HepG2 (cell line): ENCODE measurements around the gene GDF7. TPM values are rescaled to one million over a fixed set of nuclear protein-coding genes. Genes with fewer than 3 reads are reported as not detected.

Experiments used
- ARNT2 ChIP-seq: sonication (generic); formaldehyde crosslinking; IDR thresholded peaks from 2 replicates; pipeline ENCODE4 v1.8.0; 2022; ENCODE audit warnings: mild to moderate bottlenecking, low read depth, missing genetic modification reagents, moderate library complexity
- BCL6 ChIP-seq: IDR thresholded peaks from 2 replicates; pipeline ENCODE4 v1.6.1; 2016; ENCODE audit warnings: missing genetic modification reagents, missing compliant biosample characterization
- CCDC6 ChIP-seq: sonication (generic); formaldehyde crosslinking; IDR thresholded peaks from 2 replicates; pipeline ENCODE4 v1.8.1; 2022; ENCODE audit warnings: mild to moderate bottlenecking, missing genetic modification reagents, moderate library complexity
- HMGXB4 ChIP-seq, 2 experiments: sonication (generic) in 1 of 2; formaldehyde crosslinking in 1 of 2; IDR thresholded peaks; 2 replicates each; pipeline versions ENCODE4 v1.4.0 to v1.6.1; 2018 to 2020; ENCODE audit warnings: missing genetic modification reagents in 2 of 2, borderline replicate concordance in 1 of 2, low read depth in 1 of 2, mild to moderate bottlenecking in 1 of 2, missing biosample characterization in 1 of 2
- HNF1B ChIP-seq: sonication (generic); formaldehyde crosslinking; IDR thresholded peaks from 2 replicates; pipeline ENCODE4 v1.5.1; 2020; ENCODE audit warnings: mild to moderate bottlenecking, moderate library complexity, missing genetic modification reagents
- KDM5A ChIP-seq: fragments of 200-600 bp; sonication (generic); IDR thresholded peaks from 2 replicates; pipeline ENCODE4 v1.7.0; 2018; ENCODE audit warnings: antibody characterized with exemption, mild to moderate bottlenecking, low read length, borderline replicate concordance
- KLF12 ChIP-seq: sonication (generic); formaldehyde crosslinking; IDR thresholded peaks from 2 replicates; pipeline ENCODE4 v1.4.0; 2020; ENCODE audit warnings: missing genetic modification reagents, borderline replicate concordance
- KLF9 ChIP-seq: IDR thresholded peaks from 2 replicates; pipeline ENCODE4 v1.6.1; 2016; ENCODE audit warnings: low read depth
- PTBP1 ChIP-seq: fragments of 200-400 bp; formaldehyde crosslinking; IDR thresholded peaks from 2 replicates; pipeline ENCODE4 v1.6.1; 2018; ENCODE audit warnings: low read length, low read depth; ENCODE audit not compliant: poor library complexity, severe bottlenecking
- RFXAP ChIP-seq: sonication (generic); formaldehyde crosslinking; IDR thresholded peaks from 2 replicates; pipeline ENCODE4 v1.4.0; 2020; ENCODE audit warnings: missing genetic modification reagents, borderline replicate concordance
- SP4 ChIP-seq: sonication (generic); formaldehyde crosslinking; IDR thresholded peaks from 2 replicates; pipeline ENCODE4 v1.8.1; 2023; ENCODE audit warnings: mild to moderate bottlenecking, missing genetic modification reagents
- ZFP90 ChIP-seq: sonication (generic); formaldehyde crosslinking; IDR thresholded peaks from 2 replicates; pipeline ENCODE4 v1.8.0; 2022; ENCODE audit warnings: missing genetic modification reagents, mild to moderate bottlenecking, inconsistent platforms, borderline replicate concordance
- ZNF780A ChIP-seq: sonication (generic); formaldehyde crosslinking; IDR thresholded peaks from 2 replicates; pipeline ENCODE4 v1.8.0; 2022; ENCODE audit warnings: mild to moderate bottlenecking, missing genetic modification reagents, moderate library complexity
- polyA plus RNA-seq, 8 experiments: library from polyadenylated mRNA; depleted of rRNA in 3 of 8; stranded (reverse) in 7 of 8; unstranded in 1 of 8; fragments of >200 nt; fragmentation: Illumina TruSeq in 4 of 8; extraction: Trizol in 4 of 8; gene quantifications; 2 replicates each; pipeline versions ENCODE4 v1.2.1 to v1.2.3, GENCODE V29; 2011 to 2016; ENCODE audit warnings: low read depth in 4 of 8, missing spikeins in 1 of 8, mixed read lengths in 1 of 8; ENCODE audit not compliant: insufficient read depth in 1 of 8
- total RNA-seq, 5 experiments: library from RNA; depleted of rRNA; stranded (reverse); fragments of >200 nt; fragmentation: Illumina TruSeq; extraction: Trizol; gene quantifications; 2 replicates each; pipeline ENCODE4 v1.2.3, GENCODE V29; 2016; ENCODE audit warnings: low read depth in 1 of 5
- TF ChIP-seq, protein P1 (sequence below): sonication (generic); formaldehyde crosslinking; IDR thresholded peaks from 2 replicates; pipeline ENCODE4 v1.4.0; 2020; ENCODE audit warnings: missing genetic modification reagents
- TF ChIP-seq, protein P2 (sequence below): sonication (generic); formaldehyde crosslinking; IDR thresholded peaks from 2 replicates; pipeline ENCODE4 v1.4.0; 2020; ENCODE audit warnings: low read depth, missing genetic modification reagents

The GDF7 gene
- total and polyA plus RNA-seq, 2 of the 13 experiments (the other 11 are each of a cell fraction or from before 2014, with no cell fraction given) = 1.6 to 15.0 TPM

DNA sequence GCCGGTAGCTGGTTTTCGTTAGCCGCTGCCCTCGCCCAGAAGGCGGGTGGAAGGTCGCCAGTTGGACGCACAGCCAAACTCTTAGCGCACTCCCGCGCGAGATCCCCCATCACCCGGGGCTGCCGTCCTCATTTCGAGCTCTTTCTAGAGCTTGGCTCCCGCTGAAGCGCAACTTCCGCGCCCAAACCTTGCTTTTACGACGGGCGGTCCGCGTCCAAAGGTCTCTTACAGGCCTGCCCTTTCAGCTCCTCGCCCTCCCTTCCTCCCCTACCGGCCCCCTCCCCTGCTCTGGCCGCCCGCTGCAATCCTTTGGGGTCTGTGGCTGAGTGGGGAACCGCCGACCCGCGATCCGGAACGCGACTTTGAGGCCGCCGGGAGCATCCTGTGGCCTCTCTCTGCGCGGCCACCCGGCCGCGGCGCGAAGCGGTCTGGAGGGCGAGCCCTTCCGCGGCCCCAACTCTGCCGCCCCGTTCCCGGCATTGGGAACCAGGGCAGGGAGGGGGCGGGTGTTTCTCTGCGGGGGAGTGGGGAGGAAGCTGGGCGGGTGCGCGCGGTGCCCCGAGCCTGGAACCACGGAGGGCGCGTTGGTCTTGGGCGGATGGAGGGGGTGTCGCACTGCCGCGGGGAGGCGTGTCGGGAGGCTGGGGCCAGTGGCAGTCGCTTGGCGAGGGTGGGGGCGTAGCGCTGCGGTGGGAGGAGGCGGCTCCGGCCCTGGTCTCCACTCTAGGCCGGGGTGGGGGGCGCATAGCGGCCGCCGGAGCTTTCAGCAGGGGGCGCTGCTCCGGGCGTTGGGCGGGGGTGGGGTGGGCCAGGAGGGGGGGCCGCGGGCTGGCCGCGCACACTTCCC lies at the start of gene GDF7 (continued):
- TF ChIP-seq, protein P1, sequence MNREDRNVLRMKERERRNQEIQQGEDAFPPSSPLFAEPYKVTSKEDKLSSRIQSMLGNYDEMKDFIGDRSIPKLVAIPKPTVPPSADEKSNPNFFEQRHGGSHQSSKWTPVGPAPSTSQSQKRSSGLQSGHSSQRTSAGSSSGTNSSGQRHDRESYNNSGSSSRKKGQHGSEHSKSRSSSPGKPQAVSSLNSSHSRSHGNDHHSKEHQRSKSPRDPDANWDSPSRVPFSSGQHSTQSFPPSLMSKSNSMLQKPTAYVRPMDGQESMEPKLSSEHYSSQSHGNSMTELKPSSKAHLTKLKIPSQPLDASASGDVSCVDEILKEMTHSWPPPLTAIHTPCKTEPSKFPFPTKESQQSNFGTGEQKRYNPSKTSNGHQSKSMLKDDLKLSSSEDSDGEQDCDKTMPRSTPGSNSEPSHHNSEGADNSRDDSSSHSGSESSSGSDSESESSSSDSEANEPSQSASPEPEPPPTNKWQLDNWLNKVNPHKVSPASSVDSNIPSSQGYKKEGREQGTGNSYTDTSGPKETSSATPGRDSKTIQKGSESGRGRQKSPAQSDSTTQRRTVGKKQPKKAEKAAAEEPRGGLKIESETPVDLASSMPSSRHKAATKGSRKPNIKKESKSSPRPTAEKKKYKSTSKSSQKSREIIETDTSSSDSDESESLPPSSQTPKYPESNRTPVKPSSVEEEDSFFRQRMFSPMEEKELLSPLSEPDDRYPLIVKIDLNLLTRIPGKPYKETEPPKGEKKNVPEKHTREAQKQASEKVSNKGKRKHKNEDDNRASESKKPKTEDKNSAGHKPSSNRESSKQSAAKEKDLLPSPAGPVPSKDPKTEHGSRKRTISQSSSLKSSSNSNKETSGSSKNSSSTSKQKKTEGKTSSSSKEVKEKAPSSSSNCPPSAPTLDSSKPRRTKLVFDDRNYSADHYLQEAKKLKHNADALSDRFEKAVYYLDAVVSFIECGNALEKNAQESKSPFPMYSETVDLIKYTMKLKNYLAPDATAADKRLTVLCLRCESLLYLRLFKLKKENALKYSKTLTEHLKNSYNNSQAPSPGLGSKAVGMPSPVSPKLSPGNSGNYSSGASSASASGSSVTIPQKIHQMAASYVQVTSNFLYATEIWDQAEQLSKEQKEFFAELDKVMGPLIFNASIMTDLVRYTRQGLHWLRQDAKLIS (CRISPR knock-in tag) = no peak
- no peak for TF ChIP-seq PTBP1
- peak in 1 of 2 experiments; percentile 93; a peak in 2 of 4 replicates for TF ChIP-seq HMGXB4 (CRISPR knock-in tag; IDR thresholded peaks at IDR 0.05; ENCODE audit: borderline replicate concordance in 1 of 2, low read depth in 1 of 2)
- TF ChIP-seq KDM5A = no peak; the same call in 1 of the 2 replicates
- TF ChIP-seq ARNT2 (CRISPR knock-in tag) = no peak
- TF ChIP-seq CCDC6 (CRISPR knock-in tag) = peak; percentile 40; the same call in 1 of the 2 replicates
- no peak for TF ChIP-seq ZFP90
- no peak for TF ChIP-seq SP4 (CRISPR knock-in tag)
- no peak for TF ChIP-seq KLF9 (CRISPR knock-in tag)
- TF ChIP-seq HNF1B (CRISPR knock-in tag) = no peak
- TF ChIP-seq RFXAP = no peak
- TF ChIP-seq, protein P2, sequence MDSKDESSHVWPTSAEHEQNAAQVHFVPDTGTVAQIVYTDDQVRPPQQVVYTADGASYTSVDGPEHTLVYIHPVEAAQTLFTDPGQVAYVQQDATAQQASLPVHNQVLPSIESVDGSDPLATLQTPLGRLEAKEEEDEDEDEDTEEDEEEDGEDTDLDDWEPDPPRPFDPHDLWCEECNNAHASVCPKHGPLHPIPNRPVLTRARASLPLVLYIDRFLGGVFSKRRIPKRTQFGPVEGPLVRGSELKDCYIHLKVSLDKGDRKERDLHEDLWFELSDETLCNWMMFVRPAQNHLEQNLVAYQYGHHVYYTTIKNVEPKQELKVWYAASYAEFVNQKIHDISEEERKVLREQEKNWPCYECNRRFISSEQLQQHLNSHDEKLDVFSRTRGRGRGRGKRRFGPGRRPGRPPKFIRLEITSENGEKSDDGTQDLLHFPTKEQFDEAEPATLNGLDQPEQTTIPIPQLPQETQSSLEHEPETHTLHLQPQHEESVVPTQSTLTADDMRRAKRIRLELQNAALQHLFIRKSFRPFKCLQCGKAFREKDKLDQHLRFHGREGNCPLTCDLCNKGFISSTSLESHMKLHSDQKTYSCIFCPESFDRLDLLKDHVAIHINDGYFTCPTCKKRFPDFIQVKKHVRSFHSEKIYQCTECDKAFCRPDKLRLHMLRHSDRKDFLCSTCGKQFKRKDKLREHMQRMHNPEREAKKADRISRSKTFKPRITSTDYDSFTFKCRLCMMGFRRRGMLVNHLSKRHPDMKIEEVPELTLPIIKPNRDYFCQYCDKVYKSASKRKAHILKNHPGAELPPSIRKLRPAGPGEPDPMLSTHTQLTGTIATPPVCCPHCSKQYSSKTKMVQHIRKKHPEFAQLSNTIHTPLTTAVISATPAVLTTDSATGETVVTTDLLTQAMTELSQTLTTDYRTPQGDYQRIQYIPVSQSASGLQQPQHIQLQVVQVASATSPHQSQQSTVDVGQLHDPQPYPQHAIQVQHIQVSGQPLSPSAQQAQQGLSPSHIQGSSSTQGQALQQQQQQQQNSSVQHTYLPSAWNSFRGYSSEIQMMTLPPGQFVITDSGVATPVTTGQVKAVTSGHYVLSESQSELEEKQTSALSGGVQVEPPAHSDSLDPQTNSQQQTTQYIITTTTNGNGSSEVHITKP (CRISPR knock-in tag) = no peak
- TF ChIP-seq ZNF780A (CRISPR knock-in tag) = no peak
- TF ChIP-seq BCL6 = peak; percentile 14; the same call in 1 of the 2 replicates
- TF ChIP-seq KLF12 (CRISPR knock-in tag) = 0 out of 2 replicates have a peak, but pooled peaks have one; percentile 14
